HFFc6 (cell line): ENCODE measurements around the gene PLEKHG5. TPM values are rescaled to one million over a fixed set of nuclear protein-coding genes. Genes with fewer than 3 reads are reported as not detected.

Source experiments
- DNase-seq: peaks from one replicate; pipeline ENCODE4 v3.0.0-alpha.2; 2018
- H3K27ac Mint-ChIP-seq: 2 replicates; pipeline ENCODE4 v1.8.0; 2020; ENCODE audit warnings: mild to moderate bottlenecking, mixed read lengths
- H3K27me3 Mint-ChIP-seq: 2 replicates; pipeline ENCODE4 v1.8.0; 2021; ENCODE audit warnings: mild to moderate bottlenecking, moderate library complexity, mixed read lengths; ENCODE audit not compliant: insufficient read depth
- H3K36me3 Mint-ChIP-seq: 2 replicates; pipeline ENCODE4 v1.8.0; 2021; ENCODE audit warnings: low read depth, mixed read lengths
- H3K4me1 Mint-ChIP-seq: 2 replicates; pipeline ENCODE4 v1.8.0; 2020; ENCODE audit warnings: low read depth, mixed read lengths
- H3K4me3 Mint-ChIP-seq: 2 replicates; pipeline ENCODE4 v1.8.0; 2020; ENCODE audit warnings: mild to moderate bottlenecking, moderate library complexity, mixed read lengths
- H3K9me3 Mint-ChIP-seq: 2 replicates; pipeline ENCODE4 v1.8.0; 2020; ENCODE audit warnings: mild to moderate bottlenecking, mixed read lengths
- microRNA-seq: library from miRNA; unstranded; fragments of <30 nt; microRNA quantifications from one replicate; pipeline ENCODE4, GENCODE V29; 2019
- total RNA-seq, 6 experiments: library from RNA; stranded (reverse); fragmentation: NEBNext Ultra II Directional; extraction: Animal tissue kit (Norgen Biotek cat#: 25700); gene quantifications; 2 replicates in 1 of 6; 3 replicates in 5 of 6; pipeline ENCODE4 v1.2.3, GENCODE V29; 2021
- TF ChIP-seq, protein P1 (sequence below): fragments of 200-600 bp; sonication (generic); IDR thresholded peaks from 2 replicates; pipeline ENCODE4 v1.5.0; 2021; ENCODE audit warnings: antibody characterized with exemption, mild to moderate bottlenecking

The PLEKHG5 gene
- total RNA-seq, 6 experiments from 2014 or later, result 6.4 to 7.2 (median 6.6) TPM

DNA sequence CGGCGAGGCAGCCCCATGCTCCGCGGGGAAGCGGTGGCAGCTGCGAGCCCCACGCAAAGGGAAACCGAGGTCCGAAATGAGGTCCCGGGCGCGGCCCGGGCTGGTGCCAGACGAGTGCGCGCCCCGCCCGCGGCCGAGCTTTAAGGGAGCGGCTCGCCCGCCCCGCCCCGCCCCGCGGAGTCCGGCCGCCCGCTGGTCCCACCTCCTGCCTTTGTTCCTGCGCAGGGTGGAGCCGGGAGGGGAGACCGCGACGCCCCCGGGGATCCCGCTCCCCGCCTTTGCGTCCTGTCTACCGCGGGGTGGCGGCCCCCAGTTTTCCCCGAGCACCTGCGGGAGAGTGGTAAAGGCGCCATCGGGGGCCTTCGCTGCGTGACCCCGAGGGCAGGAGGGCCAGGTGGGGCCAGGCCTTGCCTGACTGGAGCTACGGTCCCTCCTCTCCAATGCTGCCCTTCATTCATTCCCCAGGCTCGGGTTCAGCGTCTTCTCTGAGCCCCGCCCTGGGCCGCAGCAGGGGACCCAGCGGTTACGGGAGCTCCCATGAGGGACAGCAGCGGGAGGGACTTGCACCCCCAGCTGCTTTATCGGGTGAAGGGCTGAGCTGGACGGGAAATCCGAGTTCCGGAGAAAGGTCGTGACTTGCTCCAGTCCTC, 71.5 kb downstream of the PLEKHG5 start, which contains the start of gene HES2:
Gene HES2, minus strand, starts transcription at position 116 of the 650 bp plus-strand sequence. Its CDS starts 99 bp downstream, at position 17.
- no peaks in the 10 kb centered on the region for H3K36me3 Mint-ChIP-seq

DNA sequence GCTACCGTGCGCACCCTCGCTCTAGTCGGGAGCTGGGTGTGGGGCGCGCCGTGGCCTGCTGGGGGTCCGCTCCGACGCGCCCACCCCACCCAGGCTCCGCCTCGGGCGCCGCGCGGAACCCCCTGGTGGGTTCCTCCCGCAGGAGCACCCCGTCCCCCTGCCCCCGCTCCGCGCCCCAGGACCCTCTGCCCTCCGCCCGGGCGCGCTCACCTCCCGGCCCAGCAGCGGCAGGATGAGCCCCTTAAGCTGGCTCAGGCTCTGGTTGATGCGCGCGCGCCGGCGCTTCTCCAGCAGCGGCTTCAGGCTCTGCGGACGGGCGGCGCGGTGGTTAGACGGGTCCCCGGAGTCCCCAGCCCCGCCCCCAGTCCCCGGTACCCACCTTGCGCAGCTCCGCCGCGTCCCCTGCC, 72.1 kb downstream of the PLEKHG5 start:
- Mint-ChIP-seq H3K27ac (no peak overlapping the region), H3K4me3 (no peak overlapping the region; the same call in 1 of the 2 replicates), H3K9me3 (no peaks in the 10 kb centered on the region), H3K27me3 (peaks cover 47% of the 10 kb centered on the region), H3K4me1 (peaks cover 30% of the 10 kb centered on the region), H3K36me3 (no peaks in the 10 kb centered on the region)
- TF ChIP-seq, protein P1, sequence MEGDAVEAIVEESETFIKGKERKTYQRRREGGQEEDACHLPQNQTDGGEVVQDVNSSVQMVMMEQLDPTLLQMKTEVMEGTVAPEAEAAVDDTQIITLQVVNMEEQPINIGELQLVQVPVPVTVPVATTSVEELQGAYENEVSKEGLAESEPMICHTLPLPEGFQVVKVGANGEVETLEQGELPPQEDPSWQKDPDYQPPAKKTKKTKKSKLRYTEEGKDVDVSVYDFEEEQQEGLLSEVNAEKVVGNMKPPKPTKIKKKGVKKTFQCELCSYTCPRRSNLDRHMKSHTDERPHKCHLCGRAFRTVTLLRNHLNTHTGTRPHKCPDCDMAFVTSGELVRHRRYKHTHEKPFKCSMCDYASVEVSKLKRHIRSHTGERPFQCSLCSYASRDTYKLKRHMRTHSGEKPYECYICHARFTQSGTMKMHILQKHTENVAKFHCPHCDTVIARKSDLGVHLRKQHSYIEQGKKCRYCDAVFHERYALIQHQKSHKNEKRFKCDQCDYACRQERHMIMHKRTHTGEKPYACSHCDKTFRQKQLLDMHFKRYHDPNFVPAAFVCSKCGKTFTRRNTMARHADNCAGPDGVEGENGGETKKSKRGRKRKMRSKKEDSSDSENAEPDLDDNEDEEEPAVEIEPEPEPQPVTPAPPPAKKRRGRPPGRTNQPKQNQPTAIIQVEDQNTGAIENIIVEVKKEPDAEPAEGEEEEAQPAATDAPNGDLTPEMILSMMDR, result no peak
- DNase-seq, result no peak

More for the DNA sequence above, 71.5 kb downstream of the PLEKHG5 start, which contains the start of gene HES2:
- no peak within 1 kb of the TSS for H3K27ac Mint-ChIP-seq
- H3K4me1 Mint-ChIP-seq, result peaks cover 25% of the 10 kb centered on the region
- H3K4me3 Mint-ChIP-seq, result no peak within 1 kb of the TSS; the same call in 1 of the 2 replicates
- H3K9me3 Mint-ChIP-seq, result no peaks in the 10 kb centered on the region
- peaks cover 44% of the 10 kb centered on the region for H3K27me3 Mint-ChIP-seq
- TF ChIP-seq, protein P1, result no peak
- DNase-seq, result no peak

DNA sequence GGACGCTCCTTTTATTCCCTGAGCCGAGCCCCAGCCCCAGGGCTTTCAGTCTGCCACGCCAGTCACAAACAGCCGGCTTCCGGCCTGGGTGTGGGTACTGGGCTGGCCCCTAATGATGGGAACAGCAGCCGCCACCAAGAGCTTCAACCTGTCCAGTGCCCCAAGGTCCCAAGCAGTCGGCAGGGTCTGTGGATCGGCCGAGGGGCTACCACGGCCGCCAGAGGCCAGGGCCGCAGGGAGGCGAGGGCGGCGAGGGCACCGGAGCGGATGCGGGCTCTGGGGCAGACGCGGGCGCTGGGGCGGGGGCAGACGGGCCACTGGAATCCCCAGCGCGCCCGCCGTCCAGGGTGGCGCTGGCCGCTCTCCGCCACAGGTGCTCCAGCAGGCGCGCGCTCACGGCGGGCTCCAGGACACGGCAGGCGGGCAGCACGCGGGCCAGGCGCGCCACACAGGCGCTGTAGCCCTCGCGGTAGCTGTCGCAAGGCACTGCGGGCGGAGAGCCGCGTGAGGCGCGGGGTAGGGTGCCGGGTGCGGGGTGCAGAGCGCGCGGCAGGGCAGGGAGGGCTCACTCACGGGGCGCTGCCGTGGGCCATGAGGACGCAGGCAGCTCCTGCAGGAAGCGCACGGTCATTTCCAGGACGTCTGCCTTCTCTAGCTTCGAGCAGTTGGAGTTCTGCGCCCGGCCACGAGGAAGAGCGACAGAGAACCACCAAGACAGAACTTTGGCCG, 72.6 kb downstream of the PLEKHG5 start:
- Mint-ChIP-seq H3K4me1 (peaks cover 36% of the 10 kb centered on the region), H3K27me3 (peaks cover 41% of the 10 kb centered on the region), H3K4me3 (no peak overlapping the region; the same call in 1 of the 2 replicates), H3K27ac (no peak overlapping the region), H3K36me3 (no peaks in the 10 kb centered on the region), H3K9me3 (no peaks in the 10 kb centered on the region)
- no peak for DNase-seq
- TF ChIP-seq, protein P1, result no peak

DNA sequence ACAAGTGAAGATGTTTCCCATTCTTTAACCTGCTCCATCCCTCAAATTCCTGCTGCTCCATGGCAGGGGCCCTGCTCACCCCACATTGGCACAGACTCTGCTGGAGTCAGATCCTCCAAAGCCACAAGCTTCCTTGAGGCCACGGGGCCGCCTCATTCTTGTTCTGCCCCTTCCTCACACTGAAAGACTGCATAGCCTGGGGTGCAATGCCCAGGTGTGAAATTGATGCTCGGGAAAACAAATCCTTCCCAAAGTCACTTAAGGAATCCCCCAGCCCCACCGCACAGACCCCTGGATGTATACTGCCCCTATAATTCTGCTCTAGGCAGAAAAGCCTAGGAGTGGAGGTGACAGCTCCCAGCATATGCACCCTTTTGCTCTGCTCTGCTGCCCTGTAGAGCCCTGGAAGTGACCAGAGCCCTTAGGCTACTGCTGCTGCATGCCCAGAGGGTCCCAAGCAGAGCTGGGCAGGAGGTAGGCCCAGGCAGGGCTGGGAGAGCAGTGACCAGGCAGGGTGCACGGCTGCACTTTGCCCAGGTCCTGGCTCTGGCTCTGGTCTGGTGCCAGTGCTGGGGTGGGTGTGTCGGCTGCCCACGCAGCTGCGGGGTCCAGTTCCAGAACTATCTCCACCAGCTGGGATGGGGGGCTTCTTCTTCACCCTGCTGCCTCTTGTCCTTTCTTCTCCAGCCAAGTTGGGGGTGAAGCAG, 73.4 kb downstream of the PLEKHG5 start:
- no peak overlapping the region for H3K27ac Mint-ChIP-seq
- H3K4me1 Mint-ChIP-seq, result peaks cover 36% of the 10 kb centered on the region
- no peaks in the 10 kb centered on the region for H3K36me3 Mint-ChIP-seq
- H3K27me3 Mint-ChIP-seq, result peaks cover 40% of the 10 kb centered on the region
- no peaks in the 10 kb centered on the region for H3K9me3 Mint-ChIP-seq
- TF ChIP-seq, protein P1, result no peak
- no peak overlapping the region for H3K4me3 Mint-ChIP-seq
- DNase-seq, result no peak

Small RNA genes lying within 50 kb of the gene (microRNA-seq; reads per million reads assigned to microRNA genes)
- gene MIR4252, result not detected

Other genes starting within 250 kb of the PLEKHG5 start
- gene HES3, start 247.5 kb downstream of the PLEKHG5 start, total RNA-seq, result not detected
- gene GPR153, start 230.6 kb downstream of the PLEKHG5 start, total RNA-seq, result 1 to 10 TPM; 6.0 to 7.9 (median 7.2) TPM
- gene ACOT7, start 97.9 kb downstream of the PLEKHG5 start, total RNA-seq, result 100 to 1,000 TPM; 103 to 125 (median 111) TPM
- gene HES2, start 71.7 kb downstream of the PLEKHG5 start, total RNA-seq, result under 1 TPM in 4 of 6 experiments, not detected in 2; 0.14 to 0.35 (median 0.30) TPM
- not detected for gene ESPN, start 66.9 kb downstream of the PLEKHG5 start, total RNA-seq
- gene TNFRSF25, start 25.5 kb downstream of the PLEKHG5 start, total RNA-seq, result 1 to 10 TPM; 1.8 to 3.2 (median 2.7) TPM
- 10 to 100 TPM; 26.4 to 36.4 (median 33.4) TPM for gene NOL9, start 62.8 kb upstream of the PLEKHG5 start, total RNA-seq
- not detected for gene TAS1R1, start 63.6 kb upstream of the PLEKHG5 start, total RNA-seq
- gene ZBTB48, start 88.3 kb upstream of the PLEKHG5 start, total RNA-seq, result 10 to 100 TPM; 10.0 to 15.1 (median 11.3) TPM
- gene KLHL21, start 111.2 kb upstream of the PLEKHG5 start, total RNA-seq, result 10 to 100 TPM; 21.1 to 31.5 (median 22.6) TPM
- 10 to 100 TPM; 18.0 to 19.9 (median 19.0) TPM for gene PHF13, start 122.1 kb upstream of the PLEKHG5 start, total RNA-seq
- gene THAP3, start 133.2 kb upstream of the PLEKHG5 start, total RNA-seq, result 10 to 100 TPM; 12.9 to 18.2 (median 16.2) TPM
- gene DNAJC11, start 210.1 kb upstream of the PLEKHG5 start, total RNA-seq, result 10 to 100 TPM; 66.6 to 79.5 (median 73.0) TPM